ENCODE data around the gene KCNIP1. TPM values are rescaled to one million over a fixed set of nuclear protein-coding genes. Genes with fewer than 3 reads are reported as not detected.

KCNIP1 gene
- total and polyA plus RNA-seq, 9 donors: 1.9 to 8.3 (median 4.0) TPM

- no peaks in the 10 kb centered on the region for H3K36me3 ChIP-seq (ENCODE audit: control insufficient read depth, insufficient read depth, low read length)
- no peak for DNase-seq
- WGBS (ENCODE audit: insufficient coverage): 40% methylated on average over 5 of the region's 8 CpGs
- no peak overlapping the region for H3K4me3 ChIP-seq (ENCODE audit: low read length)
- no peak overlapping the region for H3K27ac ChIP-seq (ENCODE audit: low read length)
- H3K27me3 ChIP-seq (ENCODE audit: control insufficient read depth, insufficient read depth, low read length): no peaks in the 10 kb centered on the region
- no peaks in the 10 kb centered on the region for H3K9me3 ChIP-seq (replicated peaks; ENCODE audit: control insufficient read depth, low read depth, low read length)
- H3K4me1 ChIP-seq (ENCODE audit: control insufficient read depth, insufficient read depth, low read length): no peaks in the 10 kb centered on the region
These were observed 32.2 kb upstream of the KCNIP1 start for GRCh38 chr5:170471551-170472178.

- no peaks in the 10 kb centered on the region for H3K27me3 ChIP-seq (ENCODE audit: control insufficient read depth, insufficient read depth, low read length)
- no peak overlapping the region for H3K4me3 ChIP-seq (ENCODE audit: low read length)
- H3K27ac ChIP-seq (ENCODE audit: low read length): no peak overlapping the region
- H3K36me3 ChIP-seq (ENCODE audit: control insufficient read depth, insufficient read depth, low read length): no peaks in the 10 kb centered on the region
- no peaks in the 10 kb centered on the region for H3K9me3 ChIP-seq (replicated peaks; ENCODE audit: control insufficient read depth, low read depth, low read length)
- DNase-seq: no peak
- WGBS (ENCODE audit: insufficient coverage): 64% methylated on average over 3 of the region's 5 CpGs
- H3K4me1 ChIP-seq (ENCODE audit: control insufficient read depth, insufficient read depth, low read length): no peaks in the 10 kb centered on the region
These were observed 30.2 kb upstream of the KCNIP1 start for GRCh38 chr5:170473642-170474041.

GRCh38 chr5:170474489-170475274, 29.1 kb upstream of the KCNIP1 start:
- Histone ChIP-seq H3K9me3 (replicated peaks; ENCODE audit: control insufficient read depth, low read depth, low read length) (no peaks in the 10 kb centered on the region), H3K4me1 (ENCODE audit: control insufficient read depth, insufficient read depth, low read length) (no peaks in the 10 kb centered on the region), H3K36me3 (ENCODE audit: control insufficient read depth, insufficient read depth, low read length) (no peaks in the 10 kb centered on the region), H3K27ac (ENCODE audit: low read length) (peak overlapping the region; percentile 7), H3K4me3 (ENCODE audit: low read length) (no peak overlapping the region), H3K27me3 (ENCODE audit: control insufficient read depth, insufficient read depth, low read length) (no peaks in the 10 kb centered on the region)
- WGBS (ENCODE audit: insufficient coverage): 88% methylated on average over 10 of the region's 12 CpGs
- no peak for DNase-seq

- Histone ChIP-seq H3K36me3 (ENCODE audit: control insufficient read depth, insufficient read depth, low read length) (no peaks in the 10 kb centered on the region), H3K27me3 (ENCODE audit: control insufficient read depth, insufficient read depth, low read length) (no peaks in the 10 kb centered on the region), H3K9me3 (replicated peaks; ENCODE audit: control insufficient read depth, low read depth, low read length) (no peaks in the 10 kb centered on the region), H3K4me1 (ENCODE audit: control insufficient read depth, insufficient read depth, low read length) (no peaks in the 10 kb centered on the region), H3K27ac (ENCODE audit: low read length) (peak overlapping the region; percentile 7), H3K4me3 (ENCODE audit: low read length) (no peak overlapping the region)
- peak; percentile 24 for DNase-seq
- WGBS (ENCODE audit: insufficient coverage): 89% methylated on average over 3 of the region's 6 CpGs
These were observed 28.4 kb upstream of the KCNIP1 start for GRCh38 chr5:170475294-170476000.

- Histone ChIP-seq H3K9me3 (replicated peaks; ENCODE audit: control insufficient read depth, low read depth, low read length) (no peaks in the 10 kb centered on the region), H3K27ac (ENCODE audit: low read length) (no peak overlapping the region), H3K4me1 (ENCODE audit: control insufficient read depth, insufficient read depth, low read length) (no peaks in the 10 kb centered on the region), H3K27me3 (ENCODE audit: control insufficient read depth, insufficient read depth, low read length) (no peaks in the 10 kb centered on the region), H3K36me3 (ENCODE audit: control insufficient read depth, insufficient read depth, low read length) (no peaks in the 10 kb centered on the region), H3K4me3 (ENCODE audit: low read length) (no peak overlapping the region)
- no CpG with 5 or more reads among the region's 3 CpGs for WGBS (ENCODE audit: insufficient coverage)
- DNase-seq: no peak
These were observed 27.1 kb upstream of the KCNIP1 start for GRCh38 chr5:170476704-170477103.

- no peaks in the 10 kb centered on the region for H3K9me3 ChIP-seq (replicated peaks; ENCODE audit: control insufficient read depth, low read depth, low read length)
- H3K4me1 ChIP-seq (ENCODE audit: control insufficient read depth, insufficient read depth, low read length): no peaks in the 10 kb centered on the region
- H3K4me3 ChIP-seq (ENCODE audit: low read length): no peak overlapping the region
- DNase-seq: no peak
- WGBS (ENCODE audit: insufficient coverage): 100% methylated on average over 1 of the region's 1 CpG
- H3K36me3 ChIP-seq (ENCODE audit: control insufficient read depth, insufficient read depth, low read length): no peaks in the 10 kb centered on the region
- H3K27me3 ChIP-seq (ENCODE audit: control insufficient read depth, insufficient read depth, low read length): no peaks in the 10 kb centered on the region
- H3K27ac ChIP-seq (ENCODE audit: low read length): no peak overlapping the region
These were observed 25.9 kb upstream of the KCNIP1 start for GRCh38 chr5:170477906-170478305.

- H3K36me3 ChIP-seq (ENCODE audit: control insufficient read depth, insufficient read depth, low read length): no peaks in the 10 kb centered on the region
- no peak for DNase-seq
- H3K9me3 ChIP-seq (replicated peaks; ENCODE audit: control insufficient read depth, low read depth, low read length): no peaks in the 10 kb centered on the region
- H3K27me3 ChIP-seq (ENCODE audit: control insufficient read depth, insufficient read depth, low read length): no peaks in the 10 kb centered on the region
- H3K4me1 ChIP-seq (ENCODE audit: control insufficient read depth, insufficient read depth, low read length): no peaks in the 10 kb centered on the region
- no peak overlapping the region for H3K27ac ChIP-seq (ENCODE audit: low read length)
- WGBS (ENCODE audit: insufficient coverage): 40% methylated on average over 3 of the region's 6 CpGs
- no peak overlapping the region for H3K4me3 ChIP-seq (ENCODE audit: low read length)
These were observed 25.5 kb upstream of the KCNIP1 start for GRCh38 chr5:170478306-170478705.

GRCh38 chr5:170479484-170479883, 24.3 kb upstream of the KCNIP1 start:
- Histone ChIP-seq H3K27me3 (ENCODE audit: control insufficient read depth, insufficient read depth, low read length) (no peaks in the 10 kb centered on the region), H3K9me3 (replicated peaks; ENCODE audit: control insufficient read depth, low read depth, low read length) (no peaks in the 10 kb centered on the region), H3K36me3 (ENCODE audit: control insufficient read depth, insufficient read depth, low read length) (no peaks in the 10 kb centered on the region), H3K27ac (ENCODE audit: low read length) (no peak overlapping the region), H3K4me1 (ENCODE audit: control insufficient read depth, insufficient read depth, low read length) (no peaks in the 10 kb centered on the region), H3K4me3 (ENCODE audit: low read length) (no peak overlapping the region)
- WGBS (ENCODE audit: insufficient coverage): no CpG with 5 or more reads among the region's 4 CpGs
- peak; percentile 42 for DNase-seq

GRCh38 chr5:170480260-170480659, 23.6 kb upstream of the KCNIP1 start:
- Histone ChIP-seq H3K27ac (ENCODE audit: low read length) (no peak overlapping the region), H3K36me3 (ENCODE audit: control insufficient read depth, insufficient read depth, low read length) (no peaks in the 10 kb centered on the region), H3K27me3 (ENCODE audit: control insufficient read depth, insufficient read depth, low read length) (no peaks in the 10 kb centered on the region), H3K9me3 (replicated peaks; ENCODE audit: control insufficient read depth, low read depth, low read length) (no peaks in the 10 kb centered on the region), H3K4me3 (ENCODE audit: low read length) (no peak overlapping the region), H3K4me1 (ENCODE audit: control insufficient read depth, insufficient read depth, low read length) (peaks cover under 1% of the 10 kb centered on the region)
- WGBS (ENCODE audit: insufficient coverage): no CpG with 5 or more reads among the region's 5 CpGs
- DNase-seq: no peak

GRCh38 chr5:170481849-170482248, 22.0 kb upstream of the KCNIP1 start:
- no peak overlapping the region for H3K27ac ChIP-seq (ENCODE audit: low read length)
- peaks cover 4% of the 10 kb centered on the region for H3K4me1 ChIP-seq (ENCODE audit: control insufficient read depth, insufficient read depth, low read length)
- no peak for DNase-seq
- no peaks in the 10 kb centered on the region for H3K36me3 ChIP-seq (ENCODE audit: control insufficient read depth, insufficient read depth, low read length)
- H3K27me3 ChIP-seq (ENCODE audit: control insufficient read depth, insufficient read depth, low read length): no peaks in the 10 kb centered on the region
- WGBS (ENCODE audit: insufficient coverage): 100% methylated on average over 1 of the region's 2 CpGs
- no peaks in the 10 kb centered on the region for H3K9me3 ChIP-seq (replicated peaks; ENCODE audit: control insufficient read depth, low read depth, low read length)
- no peak overlapping the region for H3K4me3 ChIP-seq (ENCODE audit: low read length)

Measured in muscle of leg (tissue), 11 donors.